NK-92 (cell line): ENCODE measurements around the gene COL6A1.

ENCODE experiments used
- DNase-seq: peaks from one replicate; lab custom pipeline; 2025; ENCODE audit not compliant: unreplicated experiment; lab: John Stamatoyannopoulos, UW

COL6A1 gene, protein sequence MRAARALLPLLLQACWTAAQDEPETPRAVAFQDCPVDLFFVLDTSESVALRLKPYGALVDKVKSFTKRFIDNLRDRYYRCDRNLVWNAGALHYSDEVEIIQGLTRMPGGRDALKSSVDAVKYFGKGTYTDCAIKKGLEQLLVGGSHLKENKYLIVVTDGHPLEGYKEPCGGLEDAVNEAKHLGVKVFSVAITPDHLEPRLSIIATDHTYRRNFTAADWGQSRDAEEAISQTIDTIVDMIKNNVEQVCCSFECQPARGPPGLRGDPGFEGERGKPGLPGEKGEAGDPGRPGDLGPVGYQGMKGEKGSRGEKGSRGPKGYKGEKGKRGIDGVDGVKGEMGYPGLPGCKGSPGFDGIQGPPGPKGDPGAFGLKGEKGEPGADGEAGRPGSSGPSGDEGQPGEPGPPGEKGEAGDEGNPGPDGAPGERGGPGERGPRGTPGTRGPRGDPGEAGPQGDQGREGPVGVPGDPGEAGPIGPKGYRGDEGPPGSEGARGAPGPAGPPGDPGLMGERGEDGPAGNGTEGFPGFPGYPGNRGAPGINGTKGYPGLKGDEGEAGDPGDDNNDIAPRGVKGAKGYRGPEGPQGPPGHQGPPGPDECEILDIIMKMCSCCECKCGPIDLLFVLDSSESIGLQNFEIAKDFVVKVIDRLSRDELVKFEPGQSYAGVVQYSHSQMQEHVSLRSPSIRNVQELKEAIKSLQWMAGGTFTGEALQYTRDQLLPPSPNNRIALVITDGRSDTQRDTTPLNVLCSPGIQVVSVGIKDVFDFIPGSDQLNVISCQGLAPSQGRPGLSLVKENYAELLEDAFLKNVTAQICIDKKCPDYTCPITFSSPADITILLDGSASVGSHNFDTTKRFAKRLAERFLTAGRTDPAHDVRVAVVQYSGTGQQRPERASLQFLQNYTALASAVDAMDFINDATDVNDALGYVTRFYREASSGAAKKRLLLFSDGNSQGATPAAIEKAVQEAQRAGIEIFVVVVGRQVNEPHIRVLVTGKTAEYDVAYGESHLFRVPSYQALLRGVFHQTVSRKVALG

DNA sequence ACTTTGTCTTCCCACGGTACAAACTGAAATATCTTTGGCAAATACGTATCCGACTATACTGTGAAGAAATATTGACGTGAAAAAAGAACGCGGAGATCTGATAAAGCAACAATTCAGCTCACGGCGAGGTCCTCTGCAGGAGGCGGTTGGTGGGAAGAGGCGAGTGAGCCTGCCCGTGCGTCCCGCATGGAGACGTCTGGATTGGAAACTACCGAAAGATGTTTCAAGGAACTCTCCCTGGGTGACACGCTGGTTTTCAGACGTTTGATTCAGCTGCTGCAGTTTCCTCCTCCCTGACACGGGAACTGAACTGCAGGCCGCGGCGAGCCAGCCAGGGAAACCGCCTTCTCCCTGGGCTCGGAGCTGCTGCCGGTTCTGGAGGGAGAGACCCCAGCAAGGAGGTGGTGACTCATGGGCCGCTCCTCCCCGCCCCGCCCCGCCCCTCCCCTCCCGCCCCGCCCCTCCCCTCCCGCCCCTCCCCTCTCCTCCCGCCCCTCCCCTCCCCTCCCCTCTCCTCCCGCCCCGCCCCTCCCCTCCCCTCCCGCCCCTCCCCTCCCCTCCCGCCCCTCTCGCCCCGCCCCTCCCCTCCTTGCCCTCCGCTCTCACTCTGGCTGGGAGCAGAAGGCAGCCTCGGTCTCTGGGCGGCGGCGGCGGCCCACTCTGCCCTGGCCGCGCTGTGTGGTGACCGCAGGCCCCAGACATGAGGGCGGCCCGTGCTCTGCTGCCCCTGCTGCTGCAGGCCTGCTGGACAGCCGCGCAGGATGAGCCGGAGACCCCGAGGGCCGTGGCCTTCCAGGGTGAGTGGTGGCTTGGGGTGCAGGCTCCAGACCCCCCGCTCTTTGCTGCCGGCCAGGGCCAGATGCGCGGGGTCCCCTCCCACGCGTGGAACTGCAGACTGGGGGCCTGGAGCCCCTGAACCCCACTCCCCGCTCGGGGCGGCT lies at the start of gene COL6A1:
Gene COL6A1, plus strand, starts transcription at position 620 of the 941 bp plus-strand sequence. Its CDS starts 81 bp downstream, at position 701.
- no peak for DNase-seq

GRCh38 chr21:45932922-45933502 lies 48.6 kb upstream of the COL6A1 start:
- DNase-seq = no peak

GRCh38 chr21:45934085-45934484 lies 47.5 kb upstream of the COL6A1 start:
- DNase-seq = no peak

- no peak for DNase-seq
Measured at GRCh38 chr21:45934554-45934953, 47.0 kb upstream of the COL6A1 start.

GRCh38 chr21:45935628-45936027 lies 45.9 kb upstream of the COL6A1 start:
- no peak for DNase-seq

GRCh38 chr21:45937721-45938452 lies 43.7 kb upstream of the COL6A1 start:
- no peak for DNase-seq

DNA sequence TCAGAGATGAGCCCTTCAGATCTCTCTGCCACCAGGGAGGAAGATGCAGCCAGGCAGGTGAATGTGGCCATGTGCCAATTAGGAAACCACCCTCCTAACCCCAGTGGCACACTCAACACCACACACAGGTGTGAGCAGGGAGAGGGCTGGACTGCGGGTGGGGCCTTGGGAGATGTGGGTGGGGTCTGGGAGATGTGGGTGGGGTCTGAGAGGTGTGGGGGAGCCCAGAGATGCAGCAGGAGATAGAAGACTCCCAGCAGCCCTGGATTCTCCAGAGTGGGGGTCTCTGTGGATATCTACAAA lies 43.2 kb upstream of the COL6A1 start:
- no peak for DNase-seq

DNA sequence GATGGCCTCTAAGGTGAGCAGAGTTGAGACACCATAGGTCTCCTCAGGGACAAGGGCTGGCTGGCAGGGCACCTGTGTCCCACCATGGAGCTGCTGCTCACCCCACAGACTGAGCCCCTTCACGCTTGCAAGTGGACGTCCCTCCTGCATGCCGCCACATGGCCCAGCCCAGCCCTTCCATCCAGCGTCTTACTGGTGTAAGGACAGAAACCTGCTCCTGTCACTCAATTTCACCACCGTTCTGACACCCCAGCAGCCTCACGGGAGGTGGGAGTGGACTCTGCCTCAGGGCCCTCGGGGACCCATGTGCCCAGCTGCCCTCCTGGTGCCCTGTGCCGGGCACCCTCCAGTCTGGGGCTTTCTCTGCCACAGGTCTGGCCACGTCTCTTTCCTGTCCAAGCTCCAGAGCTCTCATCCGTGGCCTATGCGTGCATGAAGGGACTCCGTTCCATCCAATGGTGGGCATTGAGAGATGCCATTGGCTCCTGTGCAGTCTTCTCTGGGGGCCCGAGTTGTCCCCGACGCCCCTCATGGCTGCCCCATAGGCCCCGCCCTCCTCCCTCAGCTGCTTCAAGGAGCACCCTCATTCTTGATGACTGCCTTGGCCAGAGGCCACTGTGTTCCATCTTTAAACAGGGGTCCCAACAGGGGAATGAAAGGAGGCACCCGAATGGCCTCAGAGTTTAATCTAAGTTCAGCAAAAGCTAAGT lies 42.6 kb upstream of the COL6A1 start:
- no peak for DNase-seq

DNA sequence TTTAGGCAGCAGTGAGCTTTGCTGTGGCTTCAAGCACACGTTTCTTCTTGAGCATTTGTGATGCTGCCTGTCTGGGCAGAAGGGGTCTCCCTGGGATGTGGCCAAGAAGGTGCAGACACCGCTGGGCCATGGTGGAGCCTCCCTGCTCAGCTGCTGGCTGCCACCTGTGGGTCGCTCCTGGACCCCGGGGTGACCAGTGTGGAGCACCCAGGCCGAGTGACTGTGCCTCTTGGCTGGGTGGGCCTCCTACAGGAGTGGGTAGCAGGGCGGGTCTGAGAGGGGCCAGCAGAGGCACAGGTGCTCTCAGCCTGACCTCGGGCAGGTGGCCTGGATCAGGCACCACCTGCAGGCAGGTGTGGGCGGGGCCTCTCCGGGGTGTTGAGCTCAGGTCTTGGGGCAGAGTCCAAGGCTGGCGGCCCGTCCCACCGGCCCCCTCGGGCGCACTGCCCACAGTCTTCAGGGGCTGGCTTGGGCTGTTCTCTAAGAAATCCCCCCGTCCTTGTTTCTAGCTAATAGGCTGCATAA lies 42.0 kb upstream of the COL6A1 start:
- no peak for DNase-seq

- DNase-seq = no peak
Measured at GRCh38 chr21:45940091-45940490, 41.5 kb upstream of the COL6A1 start.

- DNase-seq = no peak
Measured at GRCh38 chr21:45940621-45941337, 40.8 kb upstream of the COL6A1 start.

GRCh38 chr21:45941338-45941710 lies 40.2 kb upstream of the COL6A1 start:
- DNase-seq = no peak

DNA sequence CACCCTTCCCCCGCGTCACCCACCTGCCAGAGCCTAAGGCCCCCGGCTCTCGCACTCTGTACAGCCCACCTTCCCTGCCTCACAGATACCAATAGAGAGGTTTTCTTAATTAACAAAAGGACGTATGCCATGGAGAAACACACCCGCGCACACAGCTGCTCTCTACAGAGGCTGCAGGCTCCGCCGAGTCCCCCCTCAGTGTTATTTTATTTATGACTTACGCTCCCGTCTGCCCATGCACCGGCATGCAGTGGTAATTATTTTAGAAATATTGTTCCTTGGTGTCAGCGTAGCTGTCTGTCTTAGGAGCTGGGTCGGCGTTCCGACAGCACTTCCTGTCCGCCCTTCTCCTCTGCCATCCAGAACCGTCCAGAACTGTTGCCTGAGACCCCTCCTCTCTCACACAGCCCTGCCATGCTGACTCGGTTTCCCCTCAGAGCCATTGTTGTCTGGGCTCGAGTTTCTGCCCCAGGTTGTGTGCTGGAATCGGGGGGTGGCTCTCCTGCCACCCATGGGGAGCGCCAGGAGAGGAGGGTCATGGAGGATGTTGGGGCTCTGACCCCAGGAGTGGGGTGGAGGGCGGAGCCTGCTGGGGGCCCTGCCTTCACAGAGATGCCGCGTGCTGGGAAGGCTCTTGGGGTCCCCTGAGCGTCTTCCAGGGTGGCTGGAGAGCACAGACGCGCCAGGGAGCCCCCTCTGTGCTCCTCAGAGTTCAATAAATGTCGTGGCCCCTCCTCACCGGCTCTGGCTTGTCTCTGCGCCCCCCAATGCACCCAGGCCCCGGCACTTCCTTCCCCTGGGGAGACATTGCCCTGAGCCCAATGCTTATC lies 39.6 kb upstream of the COL6A1 start:
- DNase-seq = no peak

DNA sequence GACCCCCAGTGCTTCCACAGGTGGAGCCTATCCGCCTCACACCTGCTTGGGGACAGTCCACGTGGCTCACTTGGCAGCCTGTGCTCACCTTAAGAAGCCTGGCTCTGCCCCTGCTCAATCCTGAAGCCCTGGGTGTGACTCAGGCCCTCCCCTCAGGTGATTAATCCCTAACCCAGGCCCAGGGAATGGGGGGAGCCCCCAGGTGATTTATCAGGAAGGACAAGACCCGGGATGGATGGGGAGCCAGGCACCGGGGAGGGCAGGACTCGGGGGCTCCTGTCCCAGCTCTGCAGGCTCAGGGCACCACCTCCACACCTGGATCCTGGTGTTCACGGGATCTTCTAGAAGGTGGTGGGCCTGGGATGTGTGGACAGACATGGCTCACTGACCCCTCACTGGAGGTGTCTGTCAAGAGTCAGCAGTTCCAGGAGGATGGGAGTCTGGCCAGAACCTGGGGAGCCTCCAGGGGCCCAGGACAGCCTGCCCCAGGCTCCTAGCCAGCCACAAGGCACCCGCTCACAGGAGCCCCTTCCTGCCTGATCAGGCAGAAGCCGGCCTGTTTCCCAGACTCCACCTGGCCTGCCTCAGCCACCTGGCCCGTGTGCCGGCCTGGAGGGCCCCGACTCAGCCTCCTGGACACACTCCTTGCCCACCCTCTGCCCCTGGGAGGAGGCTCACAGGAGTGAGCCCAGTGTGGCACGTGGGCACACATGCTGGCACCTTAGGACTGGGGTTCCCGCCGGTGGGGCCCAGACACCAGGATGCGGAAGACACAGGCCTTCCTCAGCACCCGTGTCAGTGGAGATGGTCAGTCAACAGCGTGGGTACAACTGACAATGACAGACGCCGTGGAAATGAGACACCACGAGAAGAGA lies 38.6 kb upstream of the COL6A1 start:
- no peak for DNase-seq

DNA sequence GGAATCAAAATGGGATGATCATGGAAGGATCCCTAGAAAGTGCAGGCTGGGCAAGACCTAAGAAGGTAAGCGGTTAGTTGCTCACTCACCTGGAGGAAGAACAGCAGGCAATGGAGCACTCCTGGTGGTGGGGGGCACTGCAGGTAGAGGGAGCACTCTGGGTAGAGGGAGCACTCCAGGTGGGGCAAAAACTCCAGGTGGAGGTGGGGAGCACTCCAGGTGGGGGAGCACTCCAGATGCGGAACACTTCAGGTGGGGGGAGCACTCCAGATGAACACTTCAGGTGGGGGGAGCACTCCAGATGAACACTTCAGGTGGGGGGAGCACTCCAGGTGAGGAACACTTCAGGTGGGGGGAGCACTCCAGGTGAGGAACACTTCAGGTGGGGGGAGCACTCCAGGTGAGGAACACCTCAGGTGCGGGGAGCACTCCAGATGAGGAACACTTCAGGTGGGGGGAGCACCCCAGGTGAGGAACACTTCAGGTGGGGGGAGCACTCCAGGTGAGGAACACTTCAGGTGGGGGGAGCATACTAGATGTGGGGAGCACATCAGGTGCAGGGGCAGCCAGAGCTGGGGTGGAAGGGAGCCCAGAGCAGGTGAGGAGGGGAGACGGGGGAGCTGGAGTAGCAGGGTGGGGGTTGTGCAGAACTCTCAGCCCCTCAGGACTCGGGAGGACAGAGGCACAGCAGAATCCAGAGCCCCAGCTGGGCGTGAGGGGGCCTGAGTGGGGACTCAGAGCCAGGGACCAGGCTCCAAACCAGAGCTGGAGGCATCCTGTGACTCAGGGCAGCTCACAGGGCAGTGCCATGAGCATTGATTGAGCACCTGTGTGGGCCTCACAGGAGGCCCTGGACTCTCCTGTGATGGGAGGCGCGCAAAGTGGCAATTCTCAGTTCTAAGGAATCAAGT lies 37.7 kb upstream of the COL6A1 start:
- no peak for DNase-seq
